Right lobe of liver (tissue), 4 donors: ENCODE data around the gene GGNBP2.

ENCODE experiments used
- POLR2A ChIP-seq: fragments of 450-650 bp; IDR thresholded peaks from one replicate; pipeline ENCODE4 v1.6.1; 2017; ENCODE audit warnings: antibody characterized with exemption, mild to moderate bottlenecking
- TF ChIP-seq, protein P1 (sequence below), 4 donors: fragments of 200-600 bp in 3 of 4; fragments of 450-650 bp in 1 of 4; IDR thresholded peaks; one replicate each; pipeline versions ENCODE4 v1.5.1 to v1.8.0; 2016 to 2022; ENCODE audit warnings: antibody characterized with exemption in 4 of 4, mild to moderate bottlenecking in 2 of 4
- donor health status: DM: no; HTN: no; CAD: no.
- donor health status: DM: no; HTN: no; CAD: no.
- donor health status: DM: no; HTN: yes; CAD: no.

DNA sequence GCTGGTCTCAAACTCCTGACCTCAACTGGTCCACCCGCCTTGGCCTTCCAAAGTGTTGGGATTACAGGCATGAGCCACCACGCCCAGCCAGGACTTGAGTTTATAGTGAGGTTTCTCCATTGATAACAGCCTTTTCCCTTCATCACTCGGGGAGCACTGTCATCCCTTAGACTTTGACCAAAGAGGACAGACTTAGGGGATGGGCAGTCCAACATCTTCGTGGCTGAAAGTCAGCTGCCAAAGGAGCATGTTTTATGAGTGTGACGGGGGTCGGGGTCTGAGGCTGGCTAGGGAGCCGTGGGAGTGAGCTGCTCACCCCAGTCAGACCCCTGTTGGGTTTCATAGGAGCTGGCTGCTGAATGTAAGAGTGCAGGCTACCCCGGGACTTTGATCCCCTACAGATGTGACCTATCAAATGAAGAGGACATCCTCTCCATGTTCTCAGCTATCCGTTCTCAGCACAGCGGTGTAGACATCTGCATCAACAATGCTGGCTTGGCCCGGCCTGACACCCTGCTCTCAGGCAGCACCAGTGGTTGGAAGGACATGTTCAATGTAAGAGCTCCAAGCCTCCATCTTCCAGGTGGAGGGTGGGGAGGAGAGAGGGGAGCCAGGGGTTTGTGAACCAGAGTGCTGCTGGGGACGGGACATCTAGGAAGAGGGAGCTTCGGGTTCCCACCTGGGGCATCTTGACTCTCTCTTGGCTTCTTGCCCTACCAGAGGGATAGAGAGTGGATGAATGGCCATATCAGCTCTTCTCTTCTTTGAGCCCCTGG, 50.1 kb downstream of the GGNBP2 start:
- TF ChIP-seq, protein P1, sequence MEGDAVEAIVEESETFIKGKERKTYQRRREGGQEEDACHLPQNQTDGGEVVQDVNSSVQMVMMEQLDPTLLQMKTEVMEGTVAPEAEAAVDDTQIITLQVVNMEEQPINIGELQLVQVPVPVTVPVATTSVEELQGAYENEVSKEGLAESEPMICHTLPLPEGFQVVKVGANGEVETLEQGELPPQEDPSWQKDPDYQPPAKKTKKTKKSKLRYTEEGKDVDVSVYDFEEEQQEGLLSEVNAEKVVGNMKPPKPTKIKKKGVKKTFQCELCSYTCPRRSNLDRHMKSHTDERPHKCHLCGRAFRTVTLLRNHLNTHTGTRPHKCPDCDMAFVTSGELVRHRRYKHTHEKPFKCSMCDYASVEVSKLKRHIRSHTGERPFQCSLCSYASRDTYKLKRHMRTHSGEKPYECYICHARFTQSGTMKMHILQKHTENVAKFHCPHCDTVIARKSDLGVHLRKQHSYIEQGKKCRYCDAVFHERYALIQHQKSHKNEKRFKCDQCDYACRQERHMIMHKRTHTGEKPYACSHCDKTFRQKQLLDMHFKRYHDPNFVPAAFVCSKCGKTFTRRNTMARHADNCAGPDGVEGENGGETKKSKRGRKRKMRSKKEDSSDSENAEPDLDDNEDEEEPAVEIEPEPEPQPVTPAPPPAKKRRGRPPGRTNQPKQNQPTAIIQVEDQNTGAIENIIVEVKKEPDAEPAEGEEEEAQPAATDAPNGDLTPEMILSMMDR (IDR thresholded peaks at IDR 0.05): no peak
- TF ChIP-seq POLR2A: no peak
